Measurements from ENCODE around the gene EXTL1.

GRCh38 chr1:26016258-26016952 lies 5.2 kb upstream of the EXTL1 start:
- TF ChIP-seq CTCF (conservative IDR thresholded peaks at IDR 0.05) (no peak), ZFX (IDR thresholded peaks at IDR 0.05) (no peak)
